Endothelial cell of umbilical vein (primary cell): ENCODE results near the gene NIPBL. TPM values are rescaled to one million over a fixed set of nuclear protein-coding genes. Genes with fewer than 3 reads are reported as not detected.

Source experiments
- BruUV-seq: library from RNA; stranded (reverse); fragments of 400-500 nt; replicated peaks from 2 replicates; lab custom pipeline; 2021; lab: Mats Ljungman, UMichigan
- CTCF ChIA-PET: fragments of 300-600, 350-600 bp; sonication (Branson Sonifier 250); formaldehyde crosslinking; loops from one replicate; lab custom pipeline; 2021; ENCODE audit warnings: antibody characterized with exemption, inconsistent platforms; lab: Charles Lee
- POLR2A ChIA-PET: fragments of 300-600, 350-600 bp; sonication (Branson Sonifier 250); formaldehyde crosslinking; loops from one replicate; lab custom pipeline; 2021; ENCODE audit warnings: antibody characterized with exemption, inconsistent platforms; lab: Charles Lee
- DNase-seq: peaks from one replicate; pipeline ENCODE4 v3.0.0-alpha.2; 2011; ENCODE audit warnings: low read depth, low spot score
- FAIRE-seq: peaks from 2 replicates; lab custom pipeline; 2011; peaks lifted over from hg19 to GRCh38; lab: Jason Lieb, UNC
- H2AFZ ChIP-seq: 2 replicates; pipeline ENCODE4 v1.6.0; 2012; ENCODE audit warnings: low read depth, low read length, control low read depth, inconsistent platforms
- H3K27ac ChIP-seq: 2 replicates; pipeline ENCODE4 v1.5.1; 2011; ENCODE audit warnings: low read depth, mild to moderate bottlenecking, control low read depth, low read length, moderate library complexity; ENCODE audit not compliant: insufficient read depth
- H3K27me3 ChIP-seq, 2 experiments: 2 replicates each; pipeline versions ENCODE4 v1.6.0 to v1.6.1; 2011; ENCODE audit warnings: low read length in 2 of 2, mixed read lengths in 1 of 2; ENCODE audit not compliant: control insufficient read depth in 2 of 2, insufficient read depth in 2 of 2
- H3K36me3 ChIP-seq, 2 experiments: 2 replicates in 1 of 2; 3 replicates in 1 of 2; pipeline ENCODE4 v1.5.1; 2011; ENCODE audit warnings: low read length in 2 of 2, mild to moderate bottlenecking in 1 of 2, moderate library complexity in 1 of 2; ENCODE audit not compliant: control insufficient read depth in 2 of 2, insufficient read depth in 2 of 2; ENCODE audit errors: extremely low read depth in 1 of 2
- H3K4me1 ChIP-seq: 3 replicates; pipeline ENCODE4 v1.5.1; 2011; ENCODE audit warnings: mild to moderate bottlenecking, low read length; ENCODE audit not compliant: control insufficient read depth, insufficient read depth; ENCODE audit errors: extremely low read depth
- H3K4me2 ChIP-seq: 2 replicates; pipeline ENCODE4 v1.6.1; 2011; ENCODE audit warnings: low read length, control low read depth, mixed read lengths; ENCODE audit not compliant: insufficient read depth
- H3K4me3 ChIP-seq, 3 experiments: fragments of 200-600 bp in 1 of 3; sonication (generic), shearing (Covaris generic) in 1 of 3; replicated peaks in 1 of 3; 2 replicates each; pipeline ENCODE4 v1.5.1; 2011 to 2016; ENCODE audit warnings: control low read depth in 3 of 3, low read length in 3 of 3, mild to moderate bottlenecking in 2 of 3, inconsistent platforms in 1 of 3, low read depth in 1 of 3, moderate library complexity in 1 of 3; ENCODE audit not compliant: insufficient read depth in 1 of 3
- H3K79me2 ChIP-seq: 2 replicates; pipeline ENCODE4 v1.6.0; 2012; ENCODE audit warnings: low read length, inconsistent platforms; ENCODE audit not compliant: control insufficient read depth, insufficient read depth
- H3K9ac ChIP-seq: replicated peaks from 2 replicates; pipeline ENCODE3; 2011; ENCODE audit warnings: low read length, control low read depth; ENCODE audit not compliant: insufficient read depth; ENCODE audit errors: extremely low read depth
- H3K9me1 ChIP-seq: replicated peaks from 3 replicates; pipeline ENCODE4 v1.6.0; 2011; ENCODE audit warnings: mild to moderate bottlenecking, low read length; ENCODE audit not compliant: control insufficient read depth, insufficient read depth; ENCODE audit errors: extremely low read depth
- H3K9me3 ChIP-seq: replicated peaks from 2 replicates; pipeline ENCODE4 v1.5.1; 2012; ENCODE audit warnings: low read length, inconsistent platforms; ENCODE audit not compliant: control insufficient read depth, insufficient read depth
- H4K20me1 ChIP-seq: replicated peaks from 2 replicates; pipeline ENCODE3; 2011; ENCODE audit warnings: mild to moderate bottlenecking, low read length; ENCODE audit not compliant: control insufficient read depth, insufficient read depth; ENCODE audit errors: extremely low read depth
- CTCF ChIP-seq, 2 donors: IDR thresholded peaks; 1 replicate in 1 of 2; 2 replicates in 1 of 2; pipeline ENCODE4 v1.5.1; 2011; ENCODE audit warnings: low read length in 2 of 2, mild to moderate bottlenecking in 2 of 2, moderate library complexity in 2 of 2, control low read depth in 1 of 2, inconsistent platforms in 1 of 2, low read depth in 1 of 2; ENCODE audit not compliant: insufficient read depth in 1 of 2; ENCODE audit errors: extremely low read depth in 1 of 2
- EZH2 ChIP-seq: IDR thresholded peaks from 2 replicates; pipeline ENCODE4 v1.6.1; 2012; ENCODE audit warnings: borderline replicate concordance, low read depth, mild to moderate bottlenecking, moderate library complexity, low read length, inconsistent platforms; ENCODE audit not compliant: severe bottlenecking
- FOS ChIP-seq: IDR thresholded peaks from 2 replicates; pipeline ENCODE4 v1.6.1; 2011; ENCODE audit warnings: mild to moderate bottlenecking, low read length, moderate library complexity, borderline replicate concordance; ENCODE audit not compliant: insufficient read depth
- GATA2 ChIP-seq: IDR thresholded peaks from 2 replicates; pipeline ENCODE4 v1.7.0; 2011; ENCODE audit warnings: low read depth, mild to moderate bottlenecking, moderate library complexity, mixed read lengths, low read length; ENCODE audit not compliant: insufficient read length, insufficient read depth
- JUN ChIP-seq: IDR thresholded peaks from 2 replicates; pipeline ENCODE4 v1.6.1; 2011; ENCODE audit warnings: borderline replicate concordance, low read depth; ENCODE audit not compliant: insufficient read length, insufficient read depth
- MAX ChIP-seq: IDR thresholded peaks from 2 replicates; pipeline ENCODE4 v1.6.1; 2011; ENCODE audit not compliant: insufficient read depth, insufficient read length
- MYC ChIP-seq: IDR thresholded peaks from one replicate; pipeline ENCODE4 v1.6.1; 2011; ENCODE audit warnings: mild to moderate bottlenecking, low read depth, low read length
- POLR2A ChIP-seq: IDR thresholded peaks from 2 replicates; pipeline ENCODE4 v1.6.1; 2012; ENCODE audit warnings: low read depth, mild to moderate bottlenecking, control low read depth, low read length
- POLR2AphosphoS5 ChIP-seq: IDR thresholded peaks from 2 replicates; pipeline ENCODE4 v1.6.1; 2012; ENCODE audit warnings: low read depth, mild to moderate bottlenecking, control low read depth, low read length, moderate library complexity; ENCODE audit not compliant: insufficient read depth
- dilution Hi-C: fragments of 300-500 bp; cut with MboI; formaldehyde crosslinking; loops from one replicate; pipeline ENCODE4 v1.15.0; 2019; ENCODE audit warnings: low sequenced_read_pairs; ENCODE audit not compliant: extremely low pct_ligation_motif_present
- intact Hi-C: fragments of 100-400 bp; cut with micrococcal nuclease; formaldehyde crosslinking; loops from one replicate; pipeline ENCODE4 v1.10.0; 2022
- polyA plus RNA-seq, 4 experiments: library from polyadenylated mRNA; depleted of rRNA in 3 of 4; stranded (reverse) in 3 of 4; unstranded in 1 of 4; fragments of >200 nt; gene quantifications; 2 replicates each; pipeline versions ENCODE4 v1.2.1 to v1.2.3, GENCODE V29; 2011 to 2012; ENCODE audit warnings: missing spikeins in 1 of 4
- total RNA-seq: library from RNA; stranded (reverse); gene quantifications from 2 replicates; pipeline ENCODE4 v1.2.3, GENCODE V29; 2021

The NIPBL gene
- total and polyA plus RNA-seq, 2 donors (not counting 3 experiments of a cell fraction or from before 2014, with no cell fraction given): 15.5 to 50.7 TPM

GRCh38 chr5:37045703-37046102, 169.1 kb downstream of the NIPBL start:
- POLR2A ChIA-PET: no interaction called here
- FAIRE-seq: peak; percentile 4
- Histone ChIP-seq H3K36me3 (peaks cover 4% of the 10 kb centered on the region in 2 experiments), H4K20me1 (no peaks in the 10 kb centered on the region), H3K27me3 (no peaks in the 10 kb centered on the region), H3K79me2 (no peaks in the 10 kb centered on the region), H3K4me3 (no peak overlapping the region), H3K9me3 (no peaks in the 10 kb centered on the region), H3K4me1 (peaks cover 7% of the 10 kb centered on the region), H3K27ac (no peak overlapping the region), H3K9me1 (no peaks in the 10 kb centered on the region), H2AFZ (no peak overlapping the region), H3K9ac (no peak overlapping the region), H3K4me2 (no peak overlapping the region)
- intact Hi-C loops (no loop called here), dilution Hi-C loops (no loop called here)
- TF ChIP-seq GATA2: no peak
- no peak for TF ChIP-seq POLR2AphosphoS5
- TF ChIP-seq POLR2A: no peak
- no peak for TF ChIP-seq JUN
- TF ChIP-seq EZH2: no peak
- TF ChIP-seq FOS: no peak
- no peak for TF ChIP-seq MAX
- TF ChIP-seq MYC: no peak
- no TSS peak for BruUV-seq
- CTCF ChIA-PET: interaction anchor here (1.6 kb wide), 1 partner anchor 41 kb away, joined by 5 read pairs; no protein-coding TSS in a partner anchor
- DNase-seq: no peak

- FAIRE-seq: no peak
- Histone ChIP-seq H3K79me2 (no peaks in the 10 kb centered on the region), H3K4me1 (peaks cover 7% of the 10 kb centered on the region), H3K4me3 (no peak overlapping the region), H3K27ac (no peak overlapping the region), H3K27me3 (no peaks in the 10 kb centered on the region), H3K9me1 (no peaks in the 10 kb centered on the region), H3K4me2 (no peak overlapping the region), H2AFZ (no peak overlapping the region), H3K9me3 (no peaks in the 10 kb centered on the region), H4K20me1 (no peaks in the 10 kb centered on the region), H3K36me3 (peaks cover 9 to 13% of the 10 kb centered on the region in 2 experiments), H3K9ac (no peak overlapping the region)
- dilution Hi-C loops: no loop called here
- ChIA-PET CTCF (interaction anchor here (0.6 to 1.0 kb wide), 2 partner anchors 83 to 103 kb away, joined by 3 read pairs; no protein-coding TSS in a partner anchor), POLR2A (interaction anchor here (1.2 kb wide), 1 partner anchor 24 kb away, joined by 5 read pairs; no protein-coding TSS in a partner anchor)
- intact Hi-C loops: no loop called here
- DNase-seq: no peak
- TF ChIP-seq EZH2 (no peak), CTCF (IDR thresholded peaks at IDR 0.05; ENCODE audit: extremely low read depth in 1 of 2, insufficient read depth in 1 of 2, low read depth in 1 of 2, low read length in 2 of 2) (no peak), POLR2A (no peak), POLR2AphosphoS5 (no peak), FOS (no peak), MAX (no peak), GATA2 (no peak), MYC (no peak), JUN (no peak)
- BruUV-seq: no TSS peak
These were observed 171.4 kb downstream of the NIPBL start for GRCh38 chr5:37047947-37048346.
